IMR-90 (cell line): ENCODE measurements around the gene KCNJ4. TPM values are rescaled to one million over a fixed set of nuclear protein-coding genes. Genes with fewer than 3 reads are reported as not detected.

Experiments
- ATAC-seq: fragments of 200-7000 bp; cut with Tn5 transposase; 2 replicates; pipeline ENCODE4 v1.9.1; 2020; ENCODE audit warnings: low read depth, mild to moderate bottlenecking, moderate library complexity
- BruUV-seq: library from RNA; stranded (reverse); fragments of 400-500 nt; replicated peaks from 2 replicates; lab custom pipeline; 2021; lab: Mats Ljungman, UMichigan
- CTCF ChIA-PET: fragments of 300-600 bp; formaldehyde crosslinking; extraction: SDS; loops from one replicate; lab custom pipeline; 2021; ENCODE audit warnings: antibody characterized with exemption; lab: Yijun Ruan, JAX
- POLR2A ChIA-PET: fragments of 300-600 bp; sonication (Branson Sonifier 250); formaldehyde crosslinking; loops from one replicate; lab custom pipeline; 2022; ENCODE audit warnings: antibody characterized with exemption; ENCODE audit not compliant: unreplicated experiment; lab: Charles Lee
- DNase-seq: peaks from one replicate; pipeline ENCODE4 v3.0.0; 2013
- H2AFZ ChIP-seq: replicated peaks from 2 replicates; pipeline ENCODE3; 2013; ENCODE audit warnings: low read length, mild to moderate bottlenecking; ENCODE audit not compliant: poor library complexity
- H2AK5ac ChIP-seq: 2 replicates; pipeline ENCODE4 v1.6.1; 2013; ENCODE audit warnings: low read depth, low read length, inconsistent platforms
- H2AK9ac ChIP-seq: replicated peaks from 2 replicates; pipeline ENCODE3; 2013; ENCODE audit warnings: mild to moderate bottlenecking, low read depth, low read length, moderate library complexity; ENCODE audit not compliant: poor library complexity
- H2BK120ac ChIP-seq: 2 replicates; pipeline ENCODE4 v1.6.1; 2013; ENCODE audit warnings: low read depth, low read length, inconsistent platforms
- H2BK15ac ChIP-seq: 3 replicates; pipeline ENCODE4 v1.6.1; 2013; ENCODE audit warnings: low read depth, low read length, inconsistent platforms
- H2BK20ac ChIP-seq: 2 replicates; pipeline ENCODE4 v1.6.1; 2013; ENCODE audit warnings: low read depth, mild to moderate bottlenecking, inconsistent platforms, low read length, moderate library complexity
- H2BK5ac ChIP-seq: 2 replicates; pipeline ENCODE4 v1.6.1; 2013; ENCODE audit warnings: mild to moderate bottlenecking, low read depth, low read length, inconsistent platforms; ENCODE audit not compliant: poor library complexity, severe bottlenecking
- H3K14ac ChIP-seq: replicated peaks from 2 replicates; pipeline ENCODE4 v1.6.1; 2013; ENCODE audit warnings: low read depth, low read length, inconsistent platforms
- H3K18ac ChIP-seq: 2 replicates; pipeline ENCODE4 v1.6.1; 2013; ENCODE audit warnings: low read depth, low read length, control low read depth
- H3K23ac ChIP-seq: 2 replicates; pipeline ENCODE4 v1.6.1; 2013; ENCODE audit warnings: low read depth, low read length, inconsistent platforms
- H3K27ac ChIP-seq: 2 replicates; pipeline ENCODE4 v1.5.1; 2013; ENCODE audit warnings: mild to moderate bottlenecking, control low read depth, low read length; ENCODE audit not compliant: insufficient read depth
- H3K27me3 ChIP-seq: 2 replicates; pipeline ENCODE4 v1.6.1; 2013; ENCODE audit warnings: low read length; ENCODE audit not compliant: control insufficient read depth, insufficient read depth
- H3K36me3 ChIP-seq: 2 replicates; pipeline ENCODE4 v1.6.1; 2013; ENCODE audit warnings: low read length, mixed read lengths; ENCODE audit not compliant: control insufficient read depth, insufficient read depth
- H3K4ac ChIP-seq: 2 replicates; pipeline ENCODE4 v1.6.1; 2013; ENCODE audit warnings: low read depth, low read length, inconsistent platforms
- H3K4me1 ChIP-seq: 2 replicates; pipeline ENCODE4 v1.6.1; 2013; ENCODE audit warnings: low read length, mixed read lengths; ENCODE audit not compliant: control insufficient read depth, insufficient read depth
- H3K4me2 ChIP-seq: 2 replicates; pipeline ENCODE4 v1.6.1; 2013; ENCODE audit warnings: low read depth, mild to moderate bottlenecking, control low read depth, low read length, moderate library complexity
- H3K4me3 ChIP-seq: 2 replicates; pipeline ENCODE4 v1.5.1; 2013; ENCODE audit warnings: low read depth, mild to moderate bottlenecking, control low read depth, low read length, moderate library complexity; ENCODE audit not compliant: insufficient read depth
- H3K56ac ChIP-seq: 2 replicates; pipeline ENCODE4 v1.6.1; 2013; ENCODE audit warnings: low read length, inconsistent platforms; ENCODE audit not compliant: insufficient read depth; ENCODE audit errors: extremely low read depth
- H3K79me1 ChIP-seq, 2 experiments: 2 replicates each; pipeline ENCODE4 v1.6.1; 2013; ENCODE audit warnings: low read length in 2 of 2, inconsistent platforms in 1 of 2, low read depth in 1 of 2
- H3K9ac ChIP-seq: 2 replicates; pipeline ENCODE4 v1.6.1; 2013; ENCODE audit warnings: low read depth, low read length, control low read depth
- H3K9me1 ChIP-seq: 2 replicates; pipeline ENCODE4 v1.6.1; 2013; ENCODE audit warnings: low read length, inconsistent platforms; ENCODE audit not compliant: insufficient read depth
- H3K9me3 ChIP-seq: 2 replicates; pipeline ENCODE4 v1.6.1; 2013; ENCODE audit warnings: low read length; ENCODE audit not compliant: control insufficient read depth, insufficient read depth
- H4K20me1 ChIP-seq: 2 replicates; pipeline ENCODE4 v1.6.1; 2013; ENCODE audit warnings: low read length, inconsistent platforms; ENCODE audit not compliant: insufficient read depth
- H4K5ac ChIP-seq: 2 replicates; pipeline ENCODE4 v1.6.1; 2013; ENCODE audit warnings: mild to moderate bottlenecking, low read depth, low read length, control low read depth
- H4K8ac ChIP-seq, 2 experiments: 2 replicates each; pipeline ENCODE4 v1.6.1; 2013; ENCODE audit warnings: low read depth in 2 of 2, low read length in 2 of 2, control low read depth in 1 of 2, inconsistent platforms in 1 of 2
- H4K91ac ChIP-seq: 2 replicates; pipeline ENCODE4 v1.6.1; 2013; ENCODE audit warnings: low read depth, low read length, inconsistent platforms; ENCODE audit not compliant: insufficient read depth
- BHLHE40 ChIP-seq: fragments of 150-350 bp; IDR thresholded peaks from 2 replicates; pipeline ENCODE4 v1.6.1; 2016; ENCODE audit warnings: mild to moderate bottlenecking, low read depth, low read length
- CEBPB ChIP-seq: IDR thresholded peaks from 2 replicates; pipeline ENCODE4 v1.6.1; 2012; ENCODE audit warnings: low read depth, low read length, improper control_type of control experiment
- FOS ChIP-seq: fragments of 150-350 bp; IDR thresholded peaks from 2 replicates; pipeline ENCODE4 v1.6.1; 2016; ENCODE audit warnings: low read depth, low read length
- MAFK ChIP-seq: IDR thresholded peaks from 2 replicates; pipeline ENCODE4 v1.6.1; 2012; ENCODE audit warnings: low read depth, low read length, improper control_type of control experiment
- MAZ ChIP-seq: IDR thresholded peaks from 2 replicates; pipeline ENCODE4 v1.6.1; 2012; ENCODE audit warnings: low read depth, mild to moderate bottlenecking, low read length, improper control_type of control experiment, moderate library complexity, borderline replicate concordance
- NFE2L2 ChIP-seq: fragments of 150-350 bp; IDR thresholded peaks from 2 replicates; pipeline ENCODE4 v1.6.1; 2016; ENCODE audit warnings: low read depth, mild to moderate bottlenecking, low read length
- POLR2A ChIP-seq: IDR thresholded peaks from 2 replicates; pipeline ENCODE4 v1.6.1; 2012; ENCODE audit warnings: mild to moderate bottlenecking, low read depth, low read length
- RAD21 ChIP-seq: IDR thresholded peaks from 2 replicates; pipeline ENCODE4 v1.6.1; 2012; ENCODE audit warnings: low read length, improper control_type of control experiment
- RCOR1 ChIP-seq: IDR thresholded peaks from 2 replicates; pipeline ENCODE4 v1.6.1; 2012; ENCODE audit warnings: mild to moderate bottlenecking, low read length, improper control_type of control experiment; ENCODE audit not compliant: insufficient replicate concordance
- RFX5 ChIP-seq: IDR thresholded peaks from 2 replicates; pipeline ENCODE4 v1.8.0; 2012; ENCODE audit warnings: low read depth, mild to moderate bottlenecking, low read length, moderate library complexity
- SMC3 ChIP-seq: fragments of 150-350 bp; IDR thresholded peaks from 2 replicates; pipeline ENCODE4 v1.6.1; 2016; ENCODE audit warnings: low read depth, mild to moderate bottlenecking, antibody characterized with exemption, low read length, moderate library complexity
- WGBS, 2 experiments: methylation state at CpG; one replicate each; pipeline versions ENCODE4 v1.1.5 to v1.1.7; 2013; ENCODE audit warnings: missing lambda C conversion rate in 2 of 2; ENCODE audit not compliant: insufficient read length in 1 of 2; ENCODE audit errors: extremely low coverage in 2 of 2; 5-methylcytosine and 5-hydroxymethylcytosine counted together
- dilution Hi-C: fragments of 300-500 bp; cut with HindIII; formaldehyde crosslinking; loops from one replicate; pipeline ENCODE4 v1.14.3; 2018; ENCODE audit warnings: low sequenced_read_pairs; ENCODE audit not compliant: unreplicated experiment
- in situ Hi-C: fragments of 300-500 bp; cut with MboI; formaldehyde crosslinking; loops from 3 replicates; pipeline ENCODE4 v1.14.3; 2019; ENCODE audit warnings: low sequenced_read_pairs, inconsistent platforms, mixed read lengths
- intact Hi-C: fragments of 100-400 bp; cut with micrococcal nuclease; formaldehyde crosslinking; loops from 2 replicates; pipeline ENCODE4 v1.10.0; 2022
- polyA plus RNA-seq, 3 experiments: library from polyadenylated mRNA; depleted of rRNA; stranded (reverse); fragments of >200 nt; gene quantifications; 2 replicates each; pipeline ENCODE4 v1.2.3, GENCODE V29; 2012; ENCODE audit warnings: low replicate concordance in 1 of 3
- total RNA-seq: library from RNA; depleted of rRNA; stranded (reverse); fragments of >200 nt; gene quantifications from 2 replicates; pipeline ENCODE4 v1.2.3, GENCODE V29; 2012
- TF ChIP-seq, protein P1 (sequence below): fragments of 150-350 bp; IDR thresholded peaks from 2 replicates; pipeline ENCODE4 v1.6.1; 2017; ENCODE audit warnings: mild to moderate bottlenecking, antibody characterized with exemption, low read length, low read depth
- TF ChIP-seq, protein P2 (sequence below): fragments of 150-350 bp; IDR thresholded peaks from 2 replicates; pipeline ENCODE4 v1.6.1; 2016; ENCODE audit warnings: low read depth, mild to moderate bottlenecking, low read length, moderate library complexity, borderline replicate concordance
- TF ChIP-seq, protein P3 (sequence below): conservative IDR thresholded peaks from 2 replicates; pipeline ENCODE4 v1.5.1; 2012; ENCODE audit warnings: mild to moderate bottlenecking, low read depth, low read length, improper control_type of control experiment

KCNJ4 gene
- total and polyA plus RNA-seq, 2 of the 4 experiments (the other 2 are of a cell fraction) = not detected

DNA sequence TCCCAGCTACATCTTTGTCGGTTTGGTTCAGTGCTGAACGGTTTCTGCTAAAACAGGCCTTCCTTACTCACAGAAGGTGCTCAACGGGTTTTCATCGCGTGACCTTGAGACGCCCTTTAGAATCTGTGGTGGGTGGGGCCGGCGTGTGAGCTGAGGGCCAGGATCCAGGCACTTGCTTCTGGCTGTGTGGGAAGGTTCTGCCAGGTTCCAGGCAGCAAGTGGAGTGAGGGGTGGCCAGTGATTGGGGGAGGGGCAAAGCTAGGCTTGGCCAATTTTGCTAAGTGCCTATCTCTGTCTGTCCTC, 35.2 kb downstream of the KCNJ4 start:
- H3K9me3 ChIP-seq = no peaks in the 10 kb centered on the region
- no peak overlapping the region for H2BK15ac ChIP-seq
- H4K91ac ChIP-seq = no peak overlapping the region
- ATAC-seq (no peak), DNase-seq (no peak)
- H3K9ac ChIP-seq = no peak overlapping the region
- ChIA-PET POLR2A (no interaction called here), CTCF (no interaction called here)
- H4K5ac ChIP-seq = no peak overlapping the region
- no peak overlapping the region for H3K18ac ChIP-seq
- H2BK20ac ChIP-seq = no peak overlapping the region
- H2BK120ac ChIP-seq = no peak overlapping the region
- H3K4ac ChIP-seq = no peak overlapping the region
- no peaks in the 10 kb centered on the region for H3K79me1 ChIP-seq
- TF ChIP-seq SMC3 (no peak), POLR2A (no peak), CEBPB (no peak), RCOR1 (no peak), FOS (no peak), BHLHE40 (no peak), NFE2L2 (no peak), MAZ (no peak), RFX5 (no peak), MAFK (no peak), RAD21 (no peak)
- TF ChIP-seq, protein P1, sequence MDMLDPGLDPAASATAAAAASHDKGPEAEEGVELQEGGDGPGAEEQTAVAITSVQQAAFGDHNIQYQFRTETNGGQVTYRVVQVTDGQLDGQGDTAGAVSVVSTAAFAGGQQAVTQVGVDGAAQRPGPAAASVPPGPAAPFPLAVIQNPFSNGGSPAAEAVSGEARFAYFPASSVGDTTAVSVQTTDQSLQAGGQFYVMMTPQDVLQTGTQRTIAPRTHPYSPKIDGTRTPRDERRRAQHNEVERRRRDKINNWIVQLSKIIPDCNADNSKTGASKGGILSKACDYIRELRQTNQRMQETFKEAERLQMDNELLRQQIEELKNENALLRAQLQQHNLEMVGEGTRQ = no peak
- TF ChIP-seq, protein P2, sequence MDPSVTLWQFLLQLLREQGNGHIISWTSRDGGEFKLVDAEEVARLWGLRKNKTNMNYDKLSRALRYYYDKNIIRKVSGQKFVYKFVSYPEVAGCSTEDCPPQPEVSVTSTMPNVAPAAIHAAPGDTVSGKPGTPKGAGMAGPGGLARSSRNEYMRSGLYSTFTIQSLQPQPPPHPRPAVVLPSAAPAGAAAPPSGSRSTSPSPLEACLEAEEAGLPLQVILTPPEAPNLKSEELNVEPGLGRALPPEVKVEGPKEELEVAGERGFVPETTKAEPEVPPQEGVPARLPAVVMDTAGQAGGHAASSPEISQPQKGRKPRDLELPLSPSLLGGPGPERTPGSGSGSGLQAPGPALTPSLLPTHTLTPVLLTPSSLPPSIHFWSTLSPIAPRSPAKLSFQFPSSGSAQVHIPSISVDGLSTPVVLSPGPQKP = no peak
- TF ChIP-seq, protein P3, sequence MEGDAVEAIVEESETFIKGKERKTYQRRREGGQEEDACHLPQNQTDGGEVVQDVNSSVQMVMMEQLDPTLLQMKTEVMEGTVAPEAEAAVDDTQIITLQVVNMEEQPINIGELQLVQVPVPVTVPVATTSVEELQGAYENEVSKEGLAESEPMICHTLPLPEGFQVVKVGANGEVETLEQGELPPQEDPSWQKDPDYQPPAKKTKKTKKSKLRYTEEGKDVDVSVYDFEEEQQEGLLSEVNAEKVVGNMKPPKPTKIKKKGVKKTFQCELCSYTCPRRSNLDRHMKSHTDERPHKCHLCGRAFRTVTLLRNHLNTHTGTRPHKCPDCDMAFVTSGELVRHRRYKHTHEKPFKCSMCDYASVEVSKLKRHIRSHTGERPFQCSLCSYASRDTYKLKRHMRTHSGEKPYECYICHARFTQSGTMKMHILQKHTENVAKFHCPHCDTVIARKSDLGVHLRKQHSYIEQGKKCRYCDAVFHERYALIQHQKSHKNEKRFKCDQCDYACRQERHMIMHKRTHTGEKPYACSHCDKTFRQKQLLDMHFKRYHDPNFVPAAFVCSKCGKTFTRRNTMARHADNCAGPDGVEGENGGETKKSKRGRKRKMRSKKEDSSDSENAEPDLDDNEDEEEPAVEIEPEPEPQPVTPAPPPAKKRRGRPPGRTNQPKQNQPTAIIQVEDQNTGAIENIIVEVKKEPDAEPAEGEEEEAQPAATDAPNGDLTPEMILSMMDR = no peak
- no TSS peak for BruUV-seq
- no peaks in the 10 kb centered on the region for H3K4me1 ChIP-seq
- no peak overlapping the region for H2AK5ac ChIP-seq
- intact Hi-C loops (loop anchor here (10.0 kb wide), 1 partner anchor 155 kb away; the partner anchor contains the start of gene DMC1), dilution Hi-C loops (no loop called here), in situ Hi-C loops (no loop called here)
- WGBS, 2 experiments = no CpG with 5 or more reads among the region's 8 CpGs
- peaks cover 19% of the 10 kb centered on the region; the same call in 1 of the 2 replicates for H3K27me3 ChIP-seq
- H3K27ac ChIP-seq = no peak overlapping the region
- no peak overlapping the region for H3K56ac ChIP-seq
- no peak overlapping the region for H3K4me2 ChIP-seq
- H4K20me1 ChIP-seq = no peaks in the 10 kb centered on the region; the same call in 1 of the 2 replicates
- no peak overlapping the region for H2AFZ ChIP-seq
- H3K23ac ChIP-seq = no peak overlapping the region
- no peak overlapping the region for H2BK5ac ChIP-seq
- H2AK9ac ChIP-seq = no peak overlapping the region
- no peak overlapping the region for H3K14ac ChIP-seq
- H4K8ac ChIP-seq = no peak overlapping the region
- H3K9me1 ChIP-seq = no peaks in the 10 kb centered on the region
- no peak overlapping the region for H3K4me3 ChIP-seq
- H3K36me3 ChIP-seq = no peaks in the 10 kb centered on the region
